CD4-positive, alpha-beta memory T cell (primary cell): ENCODE data around the gene ACTL9. TPM values are rescaled to one million over a fixed set of nuclear protein-coding genes. Genes with fewer than 3 reads are reported as not detected.

ENCODE experiments used
- CTCF ChIA-PET: fragments of 350-600 bp; sonication (Branson Sonifier 250); formaldehyde crosslinking; loops from one replicate; lab custom pipeline; 2021; ENCODE audit warnings: inconsistent platforms; ENCODE audit not compliant: partially characterized antibody; lab: Charles Lee
- POLR2A ChIA-PET: fragments of 350-600 bp; sonication (Branson Sonifier 250); formaldehyde crosslinking; loops from one replicate; lab custom pipeline; 2021; ENCODE audit not compliant: partially characterized antibody; lab: Charles Lee
- DNase-seq, 5 donors: peaks; one replicate each; pipeline versions ENCODE4 v3.0.0 to v3.0.0-alpha.2; 2020 to 2022; ENCODE audit warnings: mixed read lengths in 1 of 5
- H3K27ac ChIP-seq: one replicate; pipeline ENCODE4 v1.7.0; 2013; ENCODE audit warnings: low read depth, low read length
- H3K27me3 ChIP-seq: 2 replicates; pipeline ENCODE4 v1.7.0; 2013; ENCODE audit warnings: mild to moderate bottlenecking, low read length, moderate library complexity; ENCODE audit not compliant: insufficient read depth
- H3K36me3 ChIP-seq: 2 replicates; pipeline ENCODE4 v1.7.0; 2013; ENCODE audit warnings: mild to moderate bottlenecking, low read length, moderate library complexity; ENCODE audit not compliant: insufficient read depth
- H3K4me1 ChIP-seq: 2 replicates; pipeline ENCODE4 v1.7.0; 2013; ENCODE audit warnings: mild to moderate bottlenecking, low read length, moderate library complexity; ENCODE audit not compliant: insufficient read depth
- H3K4me3 ChIP-seq, 2 donors: one replicate each; pipeline ENCODE4 v1.7.0; 2013; ENCODE audit warnings: low read length in 2 of 2, mild to moderate bottlenecking in 1 of 2
- H3K9me3 ChIP-seq, 2 donors: one replicate each; pipeline ENCODE4 v1.7.0; 2013; ENCODE audit warnings: low read length in 2 of 2, control low read depth in 1 of 2; ENCODE audit not compliant: control insufficient read depth in 1 of 2
- H3K27ac Mint-ChIP-seq, 7 donors: one replicate each; pipeline ENCODE4 v1.8.0; 2020 to 2021; ENCODE audit warnings: mixed read lengths in 7 of 7, mild to moderate bottlenecking in 6 of 7, inconsistent platforms in 3 of 7, moderate library complexity in 3 of 7
- H3K27me3 Mint-ChIP-seq, 2 donors: one replicate each; pipeline ENCODE4 v1.8.0; 2020 to 2021; ENCODE audit warnings: mixed read lengths in 2 of 2
- H3K36me3 Mint-ChIP-seq, 2 donors: one replicate each; pipeline ENCODE4 v1.8.0; 2020 to 2021; ENCODE audit warnings: mixed read lengths in 2 of 2, inconsistent platforms in 1 of 2, mild to moderate bottlenecking in 1 of 2
- H3K4me1 Mint-ChIP-seq, 4 donors: one replicate each; pipeline ENCODE4 v1.8.0; 2020 to 2021; ENCODE audit warnings: mixed read lengths in 4 of 4, mild to moderate bottlenecking in 1 of 4
- H3K4me3 Mint-ChIP-seq, 8 donors: one replicate each; pipeline ENCODE4 v1.8.0; 2020 to 2021; ENCODE audit warnings: mixed read lengths in 8 of 8, mild to moderate bottlenecking in 7 of 8, moderate library complexity in 6 of 8, inconsistent platforms in 3 of 8
- H3K9me3 Mint-ChIP-seq, 8 donors: one replicate each; pipeline ENCODE4 v1.8.0; 2020 to 2021; ENCODE audit warnings: mixed read lengths in 8 of 8, mild to moderate bottlenecking in 5 of 8, inconsistent platforms in 3 of 8, moderate library complexity in 1 of 8
- intact Hi-C: fragments of 100-400 bp; cut with micrococcal nuclease; formaldehyde crosslinking; loops from one replicate; pipeline ENCODE4 v1.15.1; 2023
- polyA plus RNA-seq, 2 donors: library from polyadenylated mRNA; unstranded; fragments of 300-500 nt; fragmentation: Illumina TruSeq; gene quantifications; one replicate each; pipeline ENCODE4 v1.2.3, GENCODE V29; 2021
- total RNA-seq, 2 experiments: library from RNA; stranded (reverse); gene quantifications; one replicate each; pipeline ENCODE4 v1.2.3, GENCODE V29; 2021

The ACTL9 gene
- total and polyA plus RNA-seq, 4 experiments from 2014 or later = not detected

GRCh38 chr19:8699908-8700307 lies 1.3 kb upstream of the ACTL9 start:
- peaks cover 60% of the 10 kb centered on the region for H3K4me1 ChIP-seq
- H3K4me3 ChIP-seq = no peak overlapping the region
- no peak overlapping the region for H3K27ac ChIP-seq
- H3K36me3 Mint-ChIP-seq = no peaks in the 10 kb centered on the region
- H3K9me3 ChIP-seq = no peaks in the 10 kb centered on the region
- no peaks in the 10 kb centered on the region for H3K27me3 Mint-ChIP-seq
- peak overlapping the region in 3 of 8 donors; percentile 25 to 52 (median 51) for H3K4me3 Mint-ChIP-seq
- H3K9me3 Mint-ChIP-seq = no peaks in the 10 kb centered on the region
- H3K4me1 Mint-ChIP-seq = peaks cover 35 to 72% (median 54%) of the 10 kb centered on the region in 4 donors
- intact Hi-C loops = no loop called here
- ChIA-PET POLR2A (no interaction called here), CTCF (no interaction called here)
- DNase-seq = no peak
- no peaks in the 10 kb centered on the region for H3K36me3 ChIP-seq
- no peaks in the 10 kb centered on the region for H3K27me3 ChIP-seq
- peak overlapping the region in 5 of 7 donors; percentile 17 to 76 (median 47) for H3K27ac Mint-ChIP-seq

GRCh38 chr19:8697671-8698432 lies 743 bp downstream of the ACTL9 start:
- Histone ChIP-seq H3K9me3 (no peaks in the 10 kb centered on the region), H3K4me3 (no peak overlapping the region), H3K27me3 (no peaks in the 10 kb centered on the region), H3K27ac (no peak overlapping the region), H3K4me1 (peaks cover 50% of the 10 kb centered on the region), H3K36me3 (no peaks in the 10 kb centered on the region)
- DNase-seq = no peak
- Mint-ChIP-seq H3K27me3 (no peaks in the 10 kb centered on the region), H3K9me3 (no peaks in the 10 kb centered on the region), H3K36me3 (no peaks in the 10 kb centered on the region), H3K27ac (no peak overlapping the region), H3K4me3 (no peak overlapping the region), H3K4me1 (peaks cover 26 to 62% (median 45%) of the 10 kb centered on the region in 4 donors)
- POLR2A ChIA-PET = no interaction called here
- intact Hi-C loops = no loop called here
- CTCF ChIA-PET = interaction anchor here (1.4 to 2.4 kb wide), 2 partner anchors 8 to 44 kb away, joined by 3 to 10 read pairs; no protein-coding TSS in a partner anchor

- peak overlapping the region in 1 of 7 donors; percentile 78 for H3K27ac Mint-ChIP-seq
- POLR2A ChIA-PET = no interaction called here
- H3K4me1 Mint-ChIP-seq = peaks cover 20 to 54% (median 38%) of the 10 kb centered on the region in 4 donors
- Histone ChIP-seq H3K4me1 (peaks cover 42% of the 10 kb centered on the region), H3K4me3 (no peak overlapping the region), H3K9me3 (no peaks in the 10 kb centered on the region), H3K27ac (no peak overlapping the region), H3K27me3 (no peaks in the 10 kb centered on the region), H3K36me3 (no peaks in the 10 kb centered on the region)
- no peak overlapping the region for H3K4me3 Mint-ChIP-seq
- no peaks in the 10 kb centered on the region for H3K27me3 Mint-ChIP-seq
- CTCF ChIA-PET = interaction anchor here (2.4 kb wide), 1 partner anchor 43 kb away, joined by 10 read pairs; no protein-coding TSS in a partner anchor
- H3K9me3 Mint-ChIP-seq = no peaks in the 10 kb centered on the region
- intact Hi-C loops = no loop called here
- no peak for DNase-seq
- no peaks in the 10 kb centered on the region for H3K36me3 Mint-ChIP-seq
These were observed 1.6 kb downstream of the ACTL9 start for GRCh38 chr19:8696993-8697392.

- POLR2A ChIA-PET = no interaction called here
- Mint-ChIP-seq H3K27me3 (no peaks in the 10 kb centered on the region), H3K27ac (peak overlapping the region in 3 of 7 donors; percentile 15 to 37 (median 32)), H3K9me3 (no peaks in the 10 kb centered on the region), H3K4me3 (peak overlapping the region in 2 of 8 donors; percentile 16 to 32), H3K36me3 (no peaks in the 10 kb centered on the region), H3K4me1 (peaks cover 13 to 43% (median 30%) of the 10 kb centered on the region in 4 donors)
- H3K4me3 ChIP-seq = no peak overlapping the region
- no peaks in the 10 kb centered on the region for H3K27me3 ChIP-seq
- H3K36me3 ChIP-seq = no peaks in the 10 kb centered on the region
- CTCF ChIA-PET = interaction anchor here (1.7 to 7.8 kb wide), 3 partner anchors 11 to 40 kb away, joined by 4 to 140 read pairs (median 12); no protein-coding TSS in a partner anchor
- intact Hi-C loops = no loop called here
- no peak for DNase-seq
- H3K4me1 ChIP-seq = peaks cover 31% of the 10 kb centered on the region
- no peaks in the 10 kb centered on the region for H3K9me3 ChIP-seq
- H3K27ac ChIP-seq = no peak overlapping the region
These were observed 2.7 kb downstream of the ACTL9 start for GRCh38 chr19:8695911-8696310.

- Mint-ChIP-seq H3K36me3 (no peaks in the 10 kb centered on the region), H3K9me3 (no peaks in the 10 kb centered on the region), H3K4me3 (peak overlapping the region in 1 of 8 donors; percentile 16), H3K27me3 (no peaks in the 10 kb centered on the region), H3K4me1 (peaks cover 11 to 40% (median 29%) of the 10 kb centered on the region in 4 donors), H3K27ac (peak overlapping the region in 3 of 7 donors; percentile 15 to 37 (median 32))
- H3K4me3 ChIP-seq = no peak overlapping the region
- H3K27me3 ChIP-seq = no peaks in the 10 kb centered on the region
- intact Hi-C loops = no loop called here
- no peaks in the 10 kb centered on the region for H3K9me3 ChIP-seq
- H3K27ac ChIP-seq = no peak overlapping the region
- no peaks in the 10 kb centered on the region for H3K36me3 ChIP-seq
- H3K4me1 ChIP-seq = peaks cover 28% of the 10 kb centered on the region
- DNase-seq = peak in 1 of 5 donors; percentile 38
- CTCF ChIA-PET = interaction anchor here (1.2 to 7.8 kb wide), 4 partner anchors 11 to 51 kb away, joined by 3 to 140 read pairs (median 8); no protein-coding TSS in a partner anchor
- POLR2A ChIA-PET = no interaction called here
These were observed 3.1 kb downstream of the ACTL9 start for GRCh38 chr19:8695501-8695900.

GRCh38 chr19:8690753-8691539 lies 7.6 kb downstream of the ACTL9 start:
- H3K9me3 Mint-ChIP-seq = no peaks in the 10 kb centered on the region
- H3K4me3 Mint-ChIP-seq = no peak overlapping the region
- POLR2A ChIA-PET = no interaction called here
- no peak for DNase-seq
- H3K36me3 Mint-ChIP-seq = no peaks in the 10 kb centered on the region
- Histone ChIP-seq H3K36me3 (no peaks in the 10 kb centered on the region), H3K9me3 (no peaks in the 10 kb centered on the region), H3K4me3 (no peak overlapping the region), H3K27me3 (no peaks in the 10 kb centered on the region), H3K27ac (no peak overlapping the region), H3K4me1 (peaks cover 11% of the 10 kb centered on the region)
- H3K4me1 Mint-ChIP-seq = peaks cover 7 to 26% (median 11%) of the 10 kb centered on the region in 4 donors
- intact Hi-C loops = no loop called here
- CTCF ChIA-PET = interaction anchor here (7.8 kb wide), 1 partner anchor 35 kb away, joined by 140 read pairs; no protein-coding TSS in a partner anchor
- H3K27ac Mint-ChIP-seq = peak overlapping the region in 2 of 7 donors; percentile 1 to 22
- H3K27me3 Mint-ChIP-seq = peaks cover 0 to 1% of the 10 kb centered on the region in 2 donors

- Histone ChIP-seq H3K4me1 (peaks cover under 1% of the 10 kb centered on the region), H3K27ac (no peak overlapping the region), H3K36me3 (no peaks in the 10 kb centered on the region), H3K9me3 (no peaks in the 10 kb centered on the region), H3K27me3 (no peaks in the 10 kb centered on the region), H3K4me3 (no peak overlapping the region)
- peak overlapping the region in 2 of 7 donors; percentile 75 to 82 for H3K27ac Mint-ChIP-seq
- POLR2A ChIA-PET = no interaction called here
- peaks cover 0 to 1% of the 10 kb centered on the region in 2 donors for H3K27me3 Mint-ChIP-seq
- peaks cover 1 to 10% (median 2%) of the 10 kb centered on the region in 4 donors for H3K4me1 Mint-ChIP-seq
- intact Hi-C loops = no loop called here
- no peaks in the 10 kb centered on the region for H3K36me3 Mint-ChIP-seq
- DNase-seq = no peak
- H3K4me3 Mint-ChIP-seq = no peak overlapping the region
- CTCF ChIA-PET = interaction anchor here (1.0 to 7.8 kb wide), 4 partner anchors 18 to 47 kb away, joined by 3 to 140 read pairs (median 4); no protein-coding TSS in a partner anchor
- H3K9me3 Mint-ChIP-seq = no peaks in the 10 kb centered on the region
These were observed 9.7 kb downstream of the ACTL9 start for GRCh38 chr19:8688930-8689329.
